HEK293T (cell line): ENCODE results near the gene SNTG2.

Source experiments
- ARNT ChIP-seq: fragments of 450-650 bp; IDR thresholded peaks from 2 replicates; pipeline ENCODE4 v1.6.1; 2017; ENCODE audit warnings: mild to moderate bottlenecking
- BHLHE40 ChIP-seq: fragments of 450-650 bp; IDR thresholded peaks from 2 replicates; pipeline ENCODE4 v1.6.1; 2016; ENCODE audit warnings: mild to moderate bottlenecking, moderate library complexity, borderline replicate concordance
- CTBP1 ChIP-seq: fragments of 450-650 bp; IDR thresholded peaks from 2 replicates; pipeline ENCODE4 v1.6.1; 2016; ENCODE audit warnings: borderline replicate concordance
- ELF4 ChIP-seq: fragments of 450-650 bp; IDR thresholded peaks from 2 replicates; pipeline ENCODE4 v1.6.1; 2017; ENCODE audit warnings: antibody characterized with exemption
- FOXA1 ChIP-seq: fragments of 450-650 bp; IDR thresholded peaks from 2 replicates; pipeline ENCODE4 v1.6.1; 2016; ENCODE audit warnings: mild to moderate bottlenecking
- FOXK2 ChIP-seq: fragments of 450-650 bp; IDR thresholded peaks from 2 replicates; pipeline ENCODE4 v1.6.1; 2016; ENCODE audit warnings: mild to moderate bottlenecking
- FOXM1 ChIP-seq: fragments of 450-650 bp; IDR thresholded peaks from 2 replicates; pipeline ENCODE4 v1.6.1; 2017; ENCODE audit warnings: mild to moderate bottlenecking, borderline replicate concordance
- LEF1 ChIP-seq: fragments of 450-650 bp; IDR thresholded peaks from 2 replicates; pipeline ENCODE4 v1.6.1; 2017; ENCODE audit warnings: mild to moderate bottlenecking, borderline replicate concordance
- SP1 ChIP-seq: fragments of 450-650 bp; IDR thresholded peaks from 2 replicates; pipeline ENCODE4 v1.6.1; 2017
- SUZ12 ChIP-seq: fragments of 450-650 bp; IDR thresholded peaks from 2 replicates; pipeline ENCODE4 v1.6.1; 2016; ENCODE audit warnings: mild to moderate bottlenecking
- TARDBP ChIP-seq: fragments of 450-650 bp; IDR thresholded peaks from 2 replicates; pipeline ENCODE4 v1.6.1; 2016
- ZNF384 ChIP-seq: fragments of 450-650 bp; IDR thresholded peaks from 2 replicates; pipeline ENCODE4 v1.6.1; 2016
- TF ChIP-seq, protein P1 (sequence below): fragments of 450-650 bp; IDR thresholded peaks from 2 replicates; pipeline ENCODE4 v1.6.1; 2016

DNA sequence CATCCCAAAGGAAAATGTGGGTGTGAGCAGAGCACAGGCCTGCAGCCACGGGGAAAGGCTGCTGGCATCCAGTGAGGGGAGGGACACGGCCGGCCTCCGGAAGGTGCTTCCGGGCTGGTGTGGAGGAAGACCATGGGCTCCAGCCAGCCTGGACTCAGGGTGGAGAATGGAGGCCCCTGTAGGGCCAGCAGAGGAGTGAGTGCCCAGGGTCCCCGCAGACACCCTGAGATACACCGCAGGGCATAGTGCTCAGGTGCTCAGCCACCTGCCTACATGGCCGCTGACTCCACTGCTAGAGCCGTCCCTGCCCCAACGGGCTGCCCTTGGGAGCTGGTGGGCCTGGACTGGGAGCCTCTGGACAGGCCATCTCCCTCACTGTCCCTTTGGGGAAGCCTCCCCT is 28.5 kb upstream of the SNTG2 start:
- no peak for TF ChIP-seq SP1
- TF ChIP-seq SUZ12: no peak
- TF ChIP-seq ELF4: no peak
- TF ChIP-seq ARNT: no peak
- no peak for TF ChIP-seq BHLHE40
- TF ChIP-seq FOXM1: no peak
- TF ChIP-seq, protein P1, sequence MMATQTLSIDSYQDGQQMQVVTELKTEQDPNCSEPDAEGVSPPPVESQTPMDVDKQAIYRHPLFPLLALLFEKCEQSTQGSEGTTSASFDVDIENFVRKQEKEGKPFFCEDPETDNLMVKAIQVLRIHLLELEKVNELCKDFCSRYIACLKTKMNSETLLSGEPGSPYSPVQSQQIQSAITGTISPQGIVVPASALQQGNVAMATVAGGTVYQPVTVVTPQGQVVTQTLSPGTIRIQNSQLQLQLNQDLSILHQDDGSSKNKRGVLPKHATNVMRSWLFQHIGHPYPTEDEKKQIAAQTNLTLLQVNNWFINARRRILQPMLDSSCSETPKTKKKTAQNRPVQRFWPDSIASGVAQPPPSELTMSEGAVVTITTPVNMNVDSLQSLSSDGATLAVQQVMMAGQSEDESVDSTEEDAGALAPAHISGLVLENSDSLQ: no peak
- no peak for TF ChIP-seq ZNF384
- TF ChIP-seq FOXK2: no peak
- no peak for TF ChIP-seq LEF1
- no peak for TF ChIP-seq TARDBP
- no peak for TF ChIP-seq FOXA1
- no peak for TF ChIP-seq CTBP1
